HepG2 (cell line): Measurements from ENCODE around the gene FGFR3. TPM values are rescaled to one million over a fixed set of nuclear protein-coding genes. Genes with fewer than 3 reads are reported as not detected.

ENCODE experiments used
- AKNA ChIP-seq: sonication (generic); formaldehyde crosslinking; IDR thresholded peaks from 2 replicates; pipeline ENCODE4 v1.4.0; 2020; ENCODE audit warnings: missing genetic modification reagents, borderline replicate concordance
- ASH2L ChIP-seq: fragments of 300-600, 200-600 bp; sonication (generic); IDR thresholded peaks from 2 replicates; pipeline ENCODE4 v1.7.0; 2017; ENCODE audit warnings: low read depth, mild to moderate bottlenecking, moderate library complexity, mixed read lengths, low read length; ENCODE audit not compliant: insufficient read length
- CREBL2 ChIP-seq: sonication (generic); formaldehyde crosslinking; IDR thresholded peaks from 2 replicates; pipeline ENCODE4 v1.8.1; 2023; ENCODE audit warnings: missing genetic modification reagents, mild to moderate bottlenecking, borderline replicate concordance
- EED ChIP-seq: sonication (generic); formaldehyde crosslinking; IDR thresholded peaks from 2 replicates; pipeline ENCODE4 v1.5.0; 2020; ENCODE audit warnings: mild to moderate bottlenecking, missing genetic modification reagents
- HINFP ChIP-seq: sonication (generic); formaldehyde crosslinking; IDR thresholded peaks from 2 replicates; pipeline ENCODE4 v1.4.0; 2020; ENCODE audit warnings: low read depth, mild to moderate bottlenecking, missing genetic modification reagents
- KLF12 ChIP-seq: sonication (generic); formaldehyde crosslinking; IDR thresholded peaks from 2 replicates; pipeline ENCODE4 v1.4.0; 2020; ENCODE audit warnings: missing genetic modification reagents, borderline replicate concordance
- KLF16 ChIP-seq, 2 experiments: sonication (generic) in 1 of 2; formaldehyde crosslinking in 1 of 2; IDR thresholded peaks; 2 replicates each; pipeline versions ENCODE4 v1.6.1 to v1.8.0; 2016 to 2023; ENCODE audit warnings: missing genetic modification reagents in 2 of 2, missing compliant biosample characterization in 1 of 2
- PAX8 ChIP-seq: sonication (generic); formaldehyde crosslinking; IDR thresholded peaks from 2 replicates; pipeline ENCODE4 v1.8.0; 2022; ENCODE audit warnings: mild to moderate bottlenecking, missing genetic modification reagents, borderline replicate concordance
- ZFP82 ChIP-seq: sonication (generic); formaldehyde crosslinking; IDR thresholded peaks from 2 replicates; pipeline ENCODE4 v1.5.1; 2020; ENCODE audit warnings: mild to moderate bottlenecking, missing genetic modification reagents, borderline replicate concordance
- ZNF280B ChIP-seq: sonication (generic); formaldehyde crosslinking; IDR thresholded peaks from 2 replicates; pipeline ENCODE4 v1.5.0; 2020; ENCODE audit warnings: missing genetic modification reagents, mild to moderate bottlenecking, borderline replicate concordance
- ZNF354B ChIP-seq: sonication (generic); formaldehyde crosslinking; IDR thresholded peaks from 2 replicates; pipeline ENCODE4 v1.8.0; 2022; ENCODE audit warnings: mild to moderate bottlenecking, missing genetic modification reagents
- ZNF460 ChIP-seq: sonication (generic); formaldehyde crosslinking; IDR thresholded peaks from 2 replicates; pipeline ENCODE4 v1.5.1; 2020; ENCODE audit warnings: missing genetic modification reagents, mild to moderate bottlenecking, borderline replicate concordance
- ZNF558 ChIP-seq: sonication (generic); formaldehyde crosslinking; IDR thresholded peaks from 2 replicates; pipeline ENCODE4 v1.9.0; 2022; ENCODE audit warnings: mild to moderate bottlenecking, missing genetic modification reagents, borderline replicate concordance
- ZNF747 ChIP-seq: sonication (generic); formaldehyde crosslinking; IDR thresholded peaks from 2 replicates; pipeline ENCODE4 v1.8.1; 2023; ENCODE audit warnings: missing genetic modification reagents, mild to moderate bottlenecking, borderline replicate concordance
- ZNF75D ChIP-seq: sonication (generic); formaldehyde crosslinking; IDR thresholded peaks from 2 replicates; pipeline ENCODE4 v1.8.1; 2023; ENCODE audit warnings: missing genetic modification reagents, mild to moderate bottlenecking, borderline replicate concordance
- ZSCAN31 ChIP-seq: sonication (generic); formaldehyde crosslinking; IDR thresholded peaks from 2 replicates; pipeline ENCODE4 v1.5.0; 2020; ENCODE audit warnings: low read depth, mild to moderate bottlenecking, missing genetic modification reagents
- polyA plus RNA-seq, 8 experiments: library from polyadenylated mRNA; depleted of rRNA in 3 of 8; stranded (reverse) in 7 of 8; unstranded in 1 of 8; fragments of >200 nt; fragmentation: Illumina TruSeq in 4 of 8; extraction: Trizol in 4 of 8; gene quantifications; 2 replicates each; pipeline versions ENCODE4 v1.2.1 to v1.2.3, GENCODE V29; 2011 to 2016; ENCODE audit warnings: low read depth in 4 of 8, missing spikeins in 1 of 8, mixed read lengths in 1 of 8; ENCODE audit not compliant: insufficient read depth in 1 of 8
- total RNA-seq, 5 experiments: library from RNA; depleted of rRNA; stranded (reverse); fragments of >200 nt; fragmentation: Illumina TruSeq; extraction: Trizol; gene quantifications; 2 replicates each; pipeline ENCODE4 v1.2.3, GENCODE V29; 2016; ENCODE audit warnings: low read depth in 1 of 5

Gene FGFR3
- total and polyA plus RNA-seq, 2 of the 13 experiments (the other 11 are each of a cell fraction or from before 2014, with no cell fraction given): 103 to 109 TPM

- no peak for TF ChIP-seq AKNA
- TF ChIP-seq PAX8 (CRISPR knock-in tag): no peak
- TF ChIP-seq CREBL2 (CRISPR knock-in tag): no peak
- no peak for TF ChIP-seq ZSCAN31 (CRISPR knock-in tag)
- TF ChIP-seq ZFP82 (CRISPR knock-in tag): no peak
- no peak for TF ChIP-seq ZNF558 (CRISPR knock-in tag)
- no peak for TF ChIP-seq ASH2L
- no peak for TF ChIP-seq KLF12
- no peak for TF ChIP-seq ZNF75D
- no peak for TF ChIP-seq KLF16 (CRISPR knock-in tag; IDR thresholded peaks at IDR 0.05)
- no peak for TF ChIP-seq HINFP (CRISPR knock-in tag)
- TF ChIP-seq ZNF354B (CRISPR knock-in tag): no peak
- no peak for TF ChIP-seq ZNF280B
- TF ChIP-seq ZNF747 (CRISPR knock-in tag): no peak
- TF ChIP-seq EED (CRISPR knock-in tag): no peak
- TF ChIP-seq ZNF460: no peak
These were observed 22.3 kb upstream of the FGFR3 start (continued) for GRCh38 chr4:1770791-1771231.
